Mammary epithelial cell (primary cell): Measurements from ENCODE around the gene DVL1.

Source experiments
- CTCF ChIP-seq, 2 donors: IDR thresholded peaks in 1 of 2; conservative IDR thresholded peaks in 1 of 2; 2 replicates each; pipeline ENCODE4 v1.5.1; 2011 to 2012; ENCODE audit warnings: inconsistent platforms in 2 of 2, low read length in 2 of 2, mild to moderate bottlenecking in 2 of 2, control low read depth in 1 of 2, low read depth in 1 of 2; ENCODE audit not compliant: insufficient read depth in 1 of 2; ENCODE audit errors: extremely low read depth in 1 of 2
- EZH2 ChIP-seq: IDR thresholded peaks from 2 replicates; pipeline ENCODE4 v1.6.1; 2012; ENCODE audit warnings: low read length, inconsistent platforms, borderline replicate concordance

DNA sequence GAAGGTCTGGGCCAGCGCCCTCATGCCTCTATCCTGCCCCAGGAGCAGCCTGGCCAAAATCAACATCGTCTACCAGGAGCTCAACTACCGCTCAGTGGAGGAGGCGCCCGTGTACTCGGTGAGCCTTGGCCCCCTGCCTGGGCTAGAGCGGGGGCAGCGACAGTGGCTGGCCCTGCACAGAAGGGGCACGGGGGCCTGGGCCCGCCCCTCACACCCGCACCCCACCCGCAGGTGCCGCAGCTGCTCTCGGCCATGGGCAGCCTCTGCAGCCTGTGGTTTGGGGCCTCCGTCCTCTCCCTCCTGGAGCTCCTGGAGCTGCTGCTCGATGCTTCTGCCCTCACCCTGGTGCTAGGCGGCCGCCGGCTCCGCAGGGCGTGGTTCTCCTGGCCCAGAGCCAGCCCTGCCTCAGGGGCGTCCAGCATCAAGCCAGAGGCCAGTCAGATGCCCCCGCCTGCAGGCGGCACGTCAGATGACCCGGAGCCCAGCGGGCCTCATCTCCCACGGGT is 58.1 kb downstream of the DVL1 start:
- no peak for TF ChIP-seq CTCF (conservative IDR thresholded peaks at IDR 0.05 in 1 of 2, IDR thresholded peaks at IDR 0.05 in 1 of 2; ENCODE audit: extremely low read depth in 1 of 2, insufficient read depth in 1 of 2, low read depth in 1 of 2, low read length in 2 of 2)
- TF ChIP-seq EZH2 = no peak
